IPS-18a (cell line): ENCODE data around the gene CADPS2.
"Not testable (repeated sequence)": the region's sequence is repeated elsewhere in the genome, so short reads cannot be mapped to it uniquely, and the experiment has no call there.

ENCODE experiments used
- H3K27ac ChIP-seq: one replicate; pipeline ENCODE4 v1.5.1; 2013; ENCODE audit warnings: low read length
- H3K27me3 ChIP-seq: one replicate; pipeline ENCODE4 v1.6.1; 2013; ENCODE audit warnings: mild to moderate bottlenecking, low read length; ENCODE audit not compliant: control insufficient read depth, insufficient read depth
- H3K36me3 ChIP-seq: one replicate; pipeline ENCODE4 v1.6.1; 2013; ENCODE audit warnings: low read depth, low read length; ENCODE audit not compliant: control insufficient read depth
- H3K4me1 ChIP-seq: one replicate; pipeline ENCODE4 v1.6.1; 2013; ENCODE audit warnings: low read depth, low read length; ENCODE audit not compliant: control insufficient read depth
- H3K4me3 ChIP-seq: one replicate; pipeline ENCODE4 v1.5.1; 2013; ENCODE audit warnings: low read length
- H3K9ac ChIP-seq: one replicate; pipeline ENCODE4 v1.6.1; 2013; ENCODE audit warnings: mild to moderate bottlenecking, low read length, moderate library complexity
- H3K9me3 ChIP-seq: one replicate; pipeline ENCODE4 v1.6.1; 2013; ENCODE audit warnings: low read depth, low read length; ENCODE audit not compliant: control insufficient read depth

CADPS2 gene

GRCh38 chr7:122658856-122659255, 227.4 kb downstream of the CADPS2 start:
- H3K27me3 ChIP-seq: no peaks in the 10 kb centered on the region
- H3K4me1 ChIP-seq: no peaks in the 10 kb centered on the region
- H3K4me3 ChIP-seq: no peak overlapping the region
- no peaks in the 10 kb centered on the region for H3K36me3 ChIP-seq
- no peaks in the 10 kb centered on the region for H3K9me3 ChIP-seq
- H3K27ac ChIP-seq: no peak overlapping the region
- no peak overlapping the region for H3K9ac ChIP-seq

- Histone ChIP-seq H3K4me1 (no peaks in the 10 kb centered on the region), H3K27me3 (no peaks in the 10 kb centered on the region), H3K36me3 (no peaks in the 10 kb centered on the region), H3K27ac (no peak overlapping the region), H3K9ac (no peak overlapping the region), H3K4me3 (no peak overlapping the region), H3K9me3 (no peaks in the 10 kb centered on the region)
These were observed 232.6 kb downstream of the CADPS2 start for GRCh38 chr7:122653685-122654084.

- no peak overlapping the region for H3K9ac ChIP-seq
- no peaks in the 10 kb centered on the region for H3K9me3 ChIP-seq
- H3K27ac ChIP-seq: no peak overlapping the region
- H3K4me1 ChIP-seq: no peaks in the 10 kb centered on the region
- H3K4me3 ChIP-seq: no peak overlapping the region
- no peaks in the 10 kb centered on the region for H3K27me3 ChIP-seq
- H3K36me3 ChIP-seq: no peaks in the 10 kb centered on the region
These were observed 233.4 kb downstream of the CADPS2 start for GRCh38 chr7:122652876-122653275.

- Histone ChIP-seq H3K27me3 (no peaks in the 10 kb centered on the region), H3K27ac (no peak overlapping the region), H3K36me3 (no peaks in the 10 kb centered on the region), H3K9ac (no peak overlapping the region), H3K9me3 (no peaks in the 10 kb centered on the region), H3K4me1 (no peaks in the 10 kb centered on the region), H3K4me3 (no peak overlapping the region)
These were observed 234.8 kb downstream of the CADPS2 start for GRCh38 chr7:122651451-122651850.

GRCh38 chr7:122643250-122643649, 243.0 kb downstream of the CADPS2 start:
- no peaks in the 10 kb centered on the region for H3K9me3 ChIP-seq
- H3K36me3 ChIP-seq: no peaks in the 10 kb centered on the region
- no peaks in the 10 kb centered on the region for H3K27me3 ChIP-seq
- no peak overlapping the region for H3K9ac ChIP-seq
- H3K4me1 ChIP-seq: no peaks in the 10 kb centered on the region
- H3K4me3 ChIP-seq: no peak overlapping the region
- H3K27ac ChIP-seq: no peak overlapping the region

GRCh38 chr7:122638459-122638858, 247.8 kb downstream of the CADPS2 start:
- H3K4me1 ChIP-seq: no peaks in the 10 kb centered on the region
- no peaks in the 10 kb centered on the region for H3K9me3 ChIP-seq
- no peaks in the 10 kb centered on the region for H3K36me3 ChIP-seq
- no peaks in the 10 kb centered on the region for H3K27me3 ChIP-seq
- H3K9ac ChIP-seq: no peak overlapping the region
- no peak overlapping the region for H3K27ac ChIP-seq
- no peak overlapping the region for H3K4me3 ChIP-seq

GRCh38 chr7:122637784-122638183, 248.5 kb downstream of the CADPS2 start:
- H3K36me3 ChIP-seq: no peaks in the 10 kb centered on the region
- no peaks in the 10 kb centered on the region for H3K9me3 ChIP-seq
- no peak overlapping the region for H3K9ac ChIP-seq
- H3K4me3 ChIP-seq: no peak overlapping the region
- no peaks in the 10 kb centered on the region for H3K27me3 ChIP-seq
- H3K27ac ChIP-seq: no peak overlapping the region
- H3K4me1 ChIP-seq: no peaks in the 10 kb centered on the region

- H3K9ac ChIP-seq, H3K9me3 ChIP-seq, H3K4me1 ChIP-seq, H3K27me3 ChIP-seq, H3K36me3 ChIP-seq, H3K4me3 ChIP-seq, H3K27ac ChIP-seq: not testable (repeated sequence)
These were observed 250.8 kb downstream of the CADPS2 start for GRCh38 chr7:122635481-122635880.

- Histone ChIP-seq H3K9me3 (no peaks in the 10 kb centered on the region), H3K4me1 (no peaks in the 10 kb centered on the region), H3K36me3 (no peaks in the 10 kb centered on the region), H3K27ac (no peak overlapping the region), H3K4me3 (no peak overlapping the region), H3K27me3 (no peaks in the 10 kb centered on the region), H3K9ac (no peak overlapping the region)
These were observed 252.8 kb downstream of the CADPS2 start for GRCh38 chr7:122633472-122633871.

- H3K9ac ChIP-seq: no peak overlapping the region
- no peak overlapping the region for H3K4me3 ChIP-seq
- no peaks in the 10 kb centered on the region for H3K9me3 ChIP-seq
- no peaks in the 10 kb centered on the region for H3K27me3 ChIP-seq
- no peak overlapping the region for H3K27ac ChIP-seq
- no peaks in the 10 kb centered on the region for H3K36me3 ChIP-seq
- H3K4me1 ChIP-seq: no peaks in the 10 kb centered on the region
These were observed 254.0 kb downstream of the CADPS2 start for GRCh38 chr7:122632238-122632637.

- no peak overlapping the region for H3K4me3 ChIP-seq
- no peaks in the 10 kb centered on the region for H3K4me1 ChIP-seq
- no peak overlapping the region for H3K27ac ChIP-seq
- no peaks in the 10 kb centered on the region for H3K27me3 ChIP-seq
- H3K9ac ChIP-seq: no peak overlapping the region
- no peaks in the 10 kb centered on the region for H3K9me3 ChIP-seq
- H3K36me3 ChIP-seq: no peaks in the 10 kb centered on the region
These were observed 256.8 kb downstream of the CADPS2 start for GRCh38 chr7:122629412-122629953.

- Histone ChIP-seq H3K4me3 (no peak overlapping the region), H3K36me3 (no peaks in the 10 kb centered on the region), H3K4me1 (no peaks in the 10 kb centered on the region), H3K27me3 (no peaks in the 10 kb centered on the region), H3K9ac (no peak overlapping the region), H3K9me3 (no peaks in the 10 kb centered on the region), H3K27ac (no peak overlapping the region)
These were observed 257.4 kb downstream of the CADPS2 start for GRCh38 chr7:122628651-122629411.
